ENCODE data around the gene ZCCHC14. TPM values are rescaled to one million over a fixed set of nuclear protein-coding genes. Genes with fewer than 3 reads are reported as not detected.
"Not testable (repeated sequence)": the region's sequence is repeated elsewhere in the genome, so short reads cannot be mapped to it uniquely, and the experiment has no call there.

ZCCHC14 gene
- total RNA-seq, 6 donors from 2014 or later, result 17.2 to 35.3 (median 26.3) TPM

- peak; percentile 60 to 92 for DNase-seq
- Histone ChIP-seq H3K9me3 (no peaks in the 10 kb centered on the region), H3K27ac (peak overlapping the region; percentile 96 to 100 (median 99)), H3K36me3 (no peaks in the 10 kb centered on the region), H3K4me3 (peak overlapping the region; percentile 59 to 91 (median 78)), H3K4me1 (peaks cover 27 to 49% (median 35%) of the 10 kb centered on the region in 4 donors), H3K27me3 (no peaks in the 10 kb centered on the region)
- TF ChIP-seq POLR2AphosphoS5 (IDR thresholded peaks at IDR 0.05) (no peak), EP300 (IDR thresholded peaks at IDR 0.05) (no peak), CTCF (IDR thresholded peaks at IDR 0.05) (peak in 2 of 6 experiments; percentile 29 to 35), POLR2A (IDR thresholded peaks at IDR 0.05) (no peak)
- ATAC-seq (ENCODE audit: low FRiP score in 2 of 2), result no peak
- WGBS, 2 donors, result 2% methylated on average over 19 to 21 of the region's 53 CpGs
These were observed 99.8 kb downstream of the ZCCHC14 start for GRCh38 chr16:87392821-87393679.

DNA sequence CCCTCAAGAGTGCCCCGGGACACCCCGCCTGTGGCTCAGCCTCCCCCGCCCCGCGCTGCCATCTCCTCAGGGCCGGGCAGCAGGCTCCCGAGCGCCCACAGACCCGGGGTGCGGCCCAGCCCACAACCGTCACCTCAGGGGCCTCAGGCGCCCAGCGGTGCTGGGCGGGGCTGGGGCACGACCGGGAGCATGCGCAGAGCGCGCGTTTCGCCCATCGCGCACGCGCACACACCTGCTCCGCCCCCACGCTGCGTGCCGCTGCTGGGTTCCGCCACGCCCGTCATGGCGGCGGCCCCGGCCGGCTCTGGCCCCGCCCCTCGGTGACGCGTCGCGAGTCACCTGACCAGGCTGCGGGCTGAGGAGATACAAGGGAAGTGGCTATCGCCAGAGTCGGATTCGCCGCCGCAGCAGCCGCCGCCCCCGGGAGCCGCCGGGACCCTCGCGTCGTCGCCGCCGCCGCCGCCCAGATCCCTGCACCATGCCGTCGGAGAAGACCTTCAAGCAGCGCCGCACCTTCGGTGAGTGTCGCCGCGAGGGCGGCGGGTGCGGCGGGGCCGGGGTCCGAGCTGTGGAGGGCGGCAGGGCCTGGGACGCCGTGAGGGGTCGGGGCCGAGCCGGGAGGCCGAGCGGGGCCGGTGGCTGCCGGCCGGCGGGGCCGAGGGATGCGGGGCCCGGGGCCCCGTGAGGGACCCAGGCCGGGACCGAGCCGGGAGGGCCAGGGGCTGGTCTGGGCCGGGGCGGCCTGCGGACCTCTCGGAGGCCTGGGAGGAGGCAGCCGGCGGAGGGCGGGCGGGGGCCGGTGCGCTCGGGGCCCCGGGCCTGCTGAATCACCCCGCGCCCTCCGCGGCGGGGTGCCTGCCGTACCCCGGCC lies 100.6 kb downstream of the ZCCHC14 start, which contains the start of gene MAP1LC3B:
MAP1LC3B (plus strand) TSS at position 387 of the 871 bp plus-strand sequence; CDS start at position 479, 92 bp downstream.
- Histone ChIP-seq H3K9me3 (no peaks in the 10 kb centered on the region), H3K4me3 (peak within 1 kb of the TSS; percentile 61 to 91 (median 78)), H3K27me3 (no peaks in the 10 kb centered on the region), H3K4me1 (peaks cover 36 to 58% (median 43%) of the 10 kb centered on the region in 4 donors), H3K36me3 (no peaks in the 10 kb centered on the region), H3K27ac (peak within 1 kb of the TSS; percentile 96 to 100 (median 99))
- ATAC-seq (ENCODE audit: low FRiP score in 2 of 2) (peak; percentile 94), DNase-seq (peak; percentile 95 to 100)
- TF ChIP-seq EP300 (IDR thresholded peaks at IDR 0.05), result peak in 1 of 4 donors; percentile 98
- TF ChIP-seq POLR2A (IDR thresholded peaks at IDR 0.05), result peak; percentile 57 to 100 (median 98)
- TF ChIP-seq POLR2AphosphoS5 (IDR thresholded peaks at IDR 0.05), result peak; percentile 100
- TF ChIP-seq CTCF (IDR thresholded peaks at IDR 0.05), result peak in 4 of 6 experiments; percentile 1 to 48 (median 11)
- WGBS, 2 donors, result 0% methylated on average over 5 of the region's 113 CpGs; no CpG with 5 or more reads in 1 of the 2 donors

DNA sequence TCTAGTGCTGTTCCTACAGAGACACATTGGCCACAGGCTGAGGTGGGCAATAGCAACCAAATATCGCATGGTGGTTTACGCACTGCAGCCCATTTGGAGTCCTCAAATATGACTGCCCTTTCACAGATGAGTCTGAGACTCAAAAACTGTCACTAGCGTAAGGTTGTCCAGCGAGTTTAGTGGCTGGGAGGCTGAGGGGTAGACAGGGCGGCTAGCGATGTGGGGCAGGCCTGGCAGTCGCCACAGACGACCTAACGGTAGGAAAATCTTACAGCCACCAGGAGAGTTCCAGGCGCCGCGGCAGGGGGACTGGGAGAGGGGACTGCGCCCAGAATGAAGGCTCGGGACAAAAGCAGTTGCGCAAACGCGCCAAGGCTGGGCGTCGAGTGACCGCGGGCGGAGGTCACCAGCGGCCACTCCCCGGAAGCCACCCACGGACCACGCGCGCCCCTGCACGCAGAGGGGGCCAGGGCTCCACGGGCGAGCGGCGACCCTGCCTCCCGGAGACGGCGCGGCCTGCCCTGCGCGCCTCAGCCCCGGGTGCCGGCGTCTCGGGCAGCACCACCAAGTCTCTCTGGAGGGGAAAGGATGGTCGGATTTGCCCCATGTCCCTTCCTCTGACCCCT lies 101.4 kb downstream of the ZCCHC14 start:
- peak in 2 of 4 donors; percentile 24 to 62 for TF ChIP-seq EP300 (IDR thresholded peaks at IDR 0.05)
- TF ChIP-seq CTCF (IDR thresholded peaks at IDR 0.05), result peak in 2 of 6 experiments; percentile 16 to 33
- peak in 1 of 4 donors; percentile 66 for TF ChIP-seq POLR2A (IDR thresholded peaks at IDR 0.05)
- TF ChIP-seq POLR2AphosphoS5 (IDR thresholded peaks at IDR 0.05), result no peak
- Histone ChIP-seq H3K27ac (peak overlapping the region; percentile 96 to 100 (median 99)), H3K4me3 (peak overlapping the region; percentile 61 to 91 (median 78)), H3K4me1 (peaks cover 39 to 61% (median 47%) of the 10 kb centered on the region in 4 donors), H3K27me3 (no peaks in the 10 kb centered on the region), H3K36me3 (no peaks in the 10 kb centered on the region), H3K9me3 (no peaks in the 10 kb centered on the region)
- 10 to 23% methylated on average over 17 to 37 of the region's 44 CpGs for WGBS, 2 donors
- DNase-seq (peak; percentile 75 to 94), ATAC-seq (ENCODE audit: low FRiP score in 2 of 2) (peak; percentile 44 to 66)

DNA sequence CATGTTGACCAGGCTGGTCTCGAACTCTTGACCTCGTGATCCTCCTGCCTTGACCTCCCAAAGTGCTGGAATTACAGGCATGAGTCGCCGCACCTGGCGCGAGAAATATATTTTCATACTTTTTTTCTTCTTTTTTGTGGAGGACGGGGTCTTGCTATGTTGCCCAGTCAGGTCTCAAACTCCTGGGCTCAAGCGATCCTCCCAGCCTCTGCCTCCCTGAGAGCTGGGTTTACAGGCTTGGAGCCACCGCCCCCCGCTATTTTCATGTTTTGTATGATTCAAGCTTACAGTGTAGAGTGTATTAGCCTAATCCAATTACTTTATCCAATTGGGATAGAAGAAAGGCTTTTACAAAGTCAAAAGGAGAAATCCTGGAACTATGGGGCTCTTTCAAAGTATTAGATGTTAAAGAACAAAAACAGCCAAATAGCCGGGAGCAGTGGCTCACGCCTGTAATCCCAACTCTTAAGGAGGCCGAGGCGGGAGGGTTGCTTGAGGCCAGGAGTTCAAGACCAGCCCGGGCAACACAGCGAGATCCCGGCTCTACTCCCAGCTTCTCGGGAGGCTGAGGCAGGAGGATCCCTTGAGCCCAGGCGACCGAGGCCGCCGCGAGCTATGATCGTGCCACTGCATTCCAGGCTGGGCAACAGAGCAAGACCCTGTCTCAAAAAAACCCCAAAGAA lies 102.0 kb downstream of the ZCCHC14 start:
- Histone ChIP-seq H3K36me3 (no peaks in the 10 kb centered on the region), H3K4me1 (peaks cover 39 to 61% (median 47%) of the 10 kb centered on the region in 4 donors), H3K4me3 (peak overlapping the region in 3 of 4 donors; percentile 75 to 91 (median 82)), H3K9me3 (no peaks in the 10 kb centered on the region), H3K27ac (peak overlapping the region; percentile 96 to 100 (median 99)), H3K27me3 (no peaks in the 10 kb centered on the region)
- ATAC-seq (ENCODE audit: low FRiP score in 2 of 2), result no peak
- peak in 1 of 2 donors; percentile 84 for DNase-seq
- WGBS, 2 donors, result 93 to 97% methylated on average over 24 of the region's 24 CpGs
- TF ChIP-seq EP300 (IDR thresholded peaks at IDR 0.05) (no peak), POLR2A (IDR thresholded peaks at IDR 0.05) (no peak), POLR2AphosphoS5 (IDR thresholded peaks at IDR 0.05) (no peak), CTCF (IDR thresholded peaks at IDR 0.05) (no peak)

- peaks cover 40 to 55% (median 43%) of the 10 kb centered on the region in 4 donors for H3K4me1 ChIP-seq
- H3K27me3 ChIP-seq; DNase-seq; H3K36me3 ChIP-seq; H3K27ac ChIP-seq; H3K4me3 ChIP-seq; ATAC-seq (ENCODE audit: low FRiP score in 2 of 2); H3K9me3 ChIP-seq: not testable (repeated sequence)
- 94 to 96% methylated on average over 9 of the region's 9 CpGs for WGBS, 2 donors
These were observed 102.9 kb downstream of the ZCCHC14 start for GRCh38 chr16:87389914-87390313.

All from upper lobe of left lung (tissue), 6 donors.